Lower lobe of right lung (tissue), 2 donors: ENCODE results near the gene C2orf76. TPM values are rescaled to one million over a fixed set of nuclear protein-coding genes. Genes with fewer than 3 reads are reported as not detected.

Experiments used
- ATAC-seq, 2 donors: fragments of 200-7000 bp; cut with Tn5 transposase; one replicate each; pipeline ENCODE4 v1.9.1; 2020 to 2022; ENCODE audit warnings: mild to moderate bottlenecking in 2 of 2, moderate library complexity in 2 of 2
- DNase-seq: peaks from one replicate; pipeline ENCODE4 v3.0.0-alpha.2; 2020
- H3K27ac ChIP-seq: fragments of 200-600 bp; one replicate; pipeline ENCODE4 v1.8.0; 2022
- H3K27me3 ChIP-seq: fragments of 200-600 bp; one replicate; pipeline ENCODE4 v1.8.0; 2022; ENCODE audit warnings: low read depth
- H3K36me3 ChIP-seq: fragments of 200-600 bp; one replicate; pipeline ENCODE4 v1.8.0; 2022; ENCODE audit warnings: mild to moderate bottlenecking
- H3K4me1 ChIP-seq: fragments of 200-600 bp; one replicate; pipeline ENCODE4 v1.8.0; 2022
- H3K4me3 ChIP-seq: fragments of 200-600 bp; one replicate; pipeline ENCODE4 v1.8.0; 2022; ENCODE audit warnings: mild to moderate bottlenecking
- H3K9me3 ChIP-seq: fragments of 200-600 bp; one replicate; pipeline ENCODE4 v1.8.0; 2022
- intact Hi-C: fragments of 100-400 bp; cut with DNase I; formaldehyde crosslinking; loops from one replicate; pipeline ENCODE4 v1.11.0; 2022
- total RNA-seq: library from RNA; stranded (reverse); fragmentation: NEBNext Ultra II Directional; extraction: Animal tissue kit (Norgen Biotek cat#: 25700); gene quantifications from one replicate; pipeline ENCODE4 v1.2.1, GENCODE V29; 2021
- TF ChIP-seq, protein P1 (sequence below): fragments of 200-600 bp; IDR thresholded peaks from one replicate; pipeline ENCODE4 v1.8.0; 2022; ENCODE audit warnings: antibody characterized with exemption, mild to moderate bottlenecking
- donor health status: DM: no; HTN: yes; CAD: no; lungs with severe emphysema.

Gene C2orf76
- total RNA-seq, 1 donor from 2014 or later, result 11.6 TPM

DNA sequence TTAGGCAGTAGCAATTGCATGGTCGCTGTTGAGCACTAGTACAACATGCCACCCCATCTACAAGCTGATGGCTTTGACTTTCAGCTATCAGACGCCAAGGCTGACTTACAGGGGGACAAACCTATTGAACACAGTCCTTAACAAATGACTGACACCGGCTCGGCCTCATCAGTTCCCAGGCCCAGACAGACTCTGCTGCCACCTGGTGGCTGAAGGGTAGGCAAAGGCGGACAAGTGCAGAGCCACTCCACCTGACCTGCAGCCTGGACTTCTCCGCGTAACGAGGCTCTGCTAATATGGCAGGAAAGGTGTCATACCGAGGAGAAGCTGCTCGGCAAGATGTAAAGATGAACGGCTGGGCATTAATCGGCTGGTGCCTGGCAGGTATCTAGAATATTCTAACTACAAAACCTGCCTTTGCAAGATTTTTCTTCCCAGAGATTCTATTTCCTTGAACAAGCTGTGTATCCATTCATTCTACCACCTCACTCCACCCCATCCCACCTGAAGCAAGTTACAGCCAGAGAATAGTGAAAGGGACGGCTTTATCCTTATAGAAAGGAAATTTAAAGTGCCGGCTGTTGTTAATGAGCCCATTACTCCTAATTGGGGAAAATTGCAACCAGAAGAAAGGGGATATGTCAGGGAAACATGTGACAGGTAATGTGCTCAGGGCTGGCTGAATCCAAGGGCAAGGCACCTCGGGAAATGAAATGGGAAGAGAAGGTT lies 75.6 kb downstream of the C2orf76 start:
- ATAC-seq, result peak; percentile 87 to 93
- H3K27ac ChIP-seq, result no peak overlapping the region
- intact Hi-C loops, result no loop called here
- peak; percentile 84 for DNase-seq
- no peaks in the 10 kb centered on the region for H3K36me3 ChIP-seq
- no peaks in the 10 kb centered on the region for H3K27me3 ChIP-seq
- no peaks in the 10 kb centered on the region for H3K9me3 ChIP-seq
- TF ChIP-seq, protein P1, sequence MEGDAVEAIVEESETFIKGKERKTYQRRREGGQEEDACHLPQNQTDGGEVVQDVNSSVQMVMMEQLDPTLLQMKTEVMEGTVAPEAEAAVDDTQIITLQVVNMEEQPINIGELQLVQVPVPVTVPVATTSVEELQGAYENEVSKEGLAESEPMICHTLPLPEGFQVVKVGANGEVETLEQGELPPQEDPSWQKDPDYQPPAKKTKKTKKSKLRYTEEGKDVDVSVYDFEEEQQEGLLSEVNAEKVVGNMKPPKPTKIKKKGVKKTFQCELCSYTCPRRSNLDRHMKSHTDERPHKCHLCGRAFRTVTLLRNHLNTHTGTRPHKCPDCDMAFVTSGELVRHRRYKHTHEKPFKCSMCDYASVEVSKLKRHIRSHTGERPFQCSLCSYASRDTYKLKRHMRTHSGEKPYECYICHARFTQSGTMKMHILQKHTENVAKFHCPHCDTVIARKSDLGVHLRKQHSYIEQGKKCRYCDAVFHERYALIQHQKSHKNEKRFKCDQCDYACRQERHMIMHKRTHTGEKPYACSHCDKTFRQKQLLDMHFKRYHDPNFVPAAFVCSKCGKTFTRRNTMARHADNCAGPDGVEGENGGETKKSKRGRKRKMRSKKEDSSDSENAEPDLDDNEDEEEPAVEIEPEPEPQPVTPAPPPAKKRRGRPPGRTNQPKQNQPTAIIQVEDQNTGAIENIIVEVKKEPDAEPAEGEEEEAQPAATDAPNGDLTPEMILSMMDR, result peak; percentile 84
- H3K4me3 ChIP-seq, result no peak overlapping the region
- peaks cover 5% of the 10 kb centered on the region for H3K4me1 ChIP-seq

DNA sequence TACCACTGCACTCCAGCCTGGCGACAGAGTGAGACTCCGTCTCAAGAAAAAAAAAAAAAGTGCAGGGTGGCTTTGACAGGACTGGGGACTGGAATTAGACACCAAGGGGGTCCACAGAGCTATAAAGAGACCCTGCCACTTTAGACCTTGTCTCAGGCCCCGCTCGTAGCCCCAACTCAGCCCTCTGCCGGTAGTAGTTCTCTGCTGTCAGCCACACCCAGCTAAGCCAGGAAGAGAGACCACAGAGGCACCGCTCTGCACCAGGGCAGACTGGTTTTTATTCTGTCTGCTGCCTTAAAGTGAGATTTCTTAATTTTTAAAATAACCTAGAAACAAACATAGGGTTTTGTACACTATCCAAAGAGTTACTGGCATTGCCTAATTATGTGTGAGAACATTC lies 77.0 kb downstream of the C2orf76 start:
- no peaks in the 10 kb centered on the region for H3K36me3 ChIP-seq
- TF ChIP-seq, protein P1, result no peak
- intact Hi-C loops, result no loop called here
- no peaks in the 10 kb centered on the region for H3K9me3 ChIP-seq
- DNase-seq (no peak), ATAC-seq (peak; percentile 18 to 26)
- H3K4me1 ChIP-seq, result peaks cover 5% of the 10 kb centered on the region
- H3K27me3 ChIP-seq, result no peaks in the 10 kb centered on the region
- H3K4me3 ChIP-seq, result no peak overlapping the region
- H3K27ac ChIP-seq, result no peak overlapping the region

DNA sequence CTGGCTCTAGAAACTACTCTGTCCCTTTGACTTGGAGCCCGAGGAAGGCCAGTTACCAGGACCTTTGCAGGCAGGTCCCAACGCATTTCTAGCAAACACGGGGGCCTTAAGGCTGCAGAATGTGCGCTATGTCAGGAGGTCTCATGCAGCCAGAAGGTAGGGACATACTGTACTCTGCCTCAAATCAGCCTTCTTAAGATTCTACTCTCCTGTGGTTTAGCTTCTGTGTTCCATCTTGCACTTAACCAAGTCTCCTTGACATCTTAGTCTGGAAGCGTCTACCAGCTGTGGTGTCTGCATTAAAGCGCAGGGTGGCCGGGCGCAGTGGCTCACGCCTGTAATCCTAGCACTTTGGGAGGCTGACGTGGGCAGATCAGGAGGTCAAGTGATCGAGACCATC lies 77.5 kb downstream of the C2orf76 start:
- H3K4me3 ChIP-seq, result no peak overlapping the region
- H3K9me3 ChIP-seq, result no peaks in the 10 kb centered on the region
- intact Hi-C loops, result no loop called here
- TF ChIP-seq, protein P1, result no peak
- H3K27me3 ChIP-seq, result no peaks in the 10 kb centered on the region
- no peak overlapping the region for H3K27ac ChIP-seq
- no peaks in the 10 kb centered on the region for H3K36me3 ChIP-seq
- peaks cover 6% of the 10 kb centered on the region for H3K4me1 ChIP-seq
- ATAC-seq (no peak), DNase-seq (no peak)

DNA sequence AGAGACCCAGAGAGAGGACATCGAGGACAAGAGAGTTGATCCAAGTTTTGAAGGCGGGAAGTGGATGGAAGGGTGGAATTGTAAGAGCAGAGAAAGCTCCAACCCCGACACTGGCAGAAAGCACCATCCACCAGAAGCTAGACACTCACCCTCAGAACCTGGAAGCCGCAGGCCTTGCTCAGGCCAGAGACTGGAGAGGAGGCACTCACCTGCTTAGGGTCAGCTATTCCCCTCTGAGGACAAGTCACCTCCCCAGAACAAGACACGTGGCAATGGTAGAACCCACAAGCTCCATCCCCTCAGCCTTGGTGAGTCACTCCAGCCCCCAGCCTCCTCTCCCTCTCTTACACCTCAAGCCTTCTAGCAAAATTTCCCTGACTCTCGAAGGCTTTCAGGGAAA lies 78.1 kb downstream of the C2orf76 start:
- Histone ChIP-seq H3K36me3 (no peaks in the 10 kb centered on the region), H3K9me3 (no peaks in the 10 kb centered on the region), H3K27me3 (no peaks in the 10 kb centered on the region), H3K27ac (no peak overlapping the region), H3K4me3 (no peak overlapping the region), H3K4me1 (peaks cover 11% of the 10 kb centered on the region)
- no peak for ATAC-seq
- intact Hi-C loops, result no loop called here
- TF ChIP-seq, protein P1, result no peak
- DNase-seq, result no peak

DNA sequence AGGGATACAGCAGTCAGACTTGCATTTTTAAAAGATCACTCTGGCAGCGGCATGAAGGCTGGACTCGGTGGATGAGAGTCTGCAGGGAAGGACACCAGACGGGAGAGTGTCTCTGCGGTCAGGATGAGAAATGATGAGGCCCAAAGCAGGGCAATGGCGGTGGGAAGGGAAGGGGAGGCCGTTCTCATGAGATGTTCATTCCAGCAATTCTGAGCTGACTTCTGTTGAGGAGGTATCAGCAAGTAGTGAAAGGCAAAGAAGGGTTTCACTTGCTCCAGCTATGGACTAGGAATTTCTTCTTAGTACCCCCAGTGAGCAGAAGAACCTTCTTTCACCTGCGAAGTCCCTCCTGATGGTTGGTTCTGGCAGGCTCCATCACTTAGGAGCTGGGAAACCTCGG lies 80.0 kb downstream of the C2orf76 start:
- Histone ChIP-seq H3K4me3 (no peak overlapping the region), H3K36me3 (no peaks in the 10 kb centered on the region), H3K27me3 (no peaks in the 10 kb centered on the region), H3K27ac (no peak overlapping the region), H3K9me3 (no peaks in the 10 kb centered on the region), H3K4me1 (peaks cover 14% of the 10 kb centered on the region)
- intact Hi-C loops, result no loop called here
- ATAC-seq (no peak), DNase-seq (no peak)
- TF ChIP-seq, protein P1, result no peak
